Loucy (cell line): ENCODE results near the gene SMPD2.

Experiments used
- CTCF ChIP-seq: fragments of 200-600 bp; sonication (generic); conservative IDR thresholded peaks from 2 replicates; pipeline ENCODE4 v1.5.1; 2014; ENCODE audit warnings: mild to moderate bottlenecking, antibody characterized with exemption, low read length
- EZH2phosphoT487 ChIP-seq: fragments of 200-600 bp; IDR thresholded peaks from 2 replicates; pipeline ENCODE4 v1.6.1; 2018; ENCODE audit warnings: antibody characterized with exemption, mild to moderate bottlenecking, moderate library complexity, borderline replicate concordance

GRCh38 chr6:109460161-109460829 lies 19.8 kb downstream of the SMPD2 start:
- TF ChIP-seq CTCF (no peak), EZH2phosphoT487 (no peak)
